GM23248 (cell line): ENCODE measurements around the gene ADIPOR2. TPM values are rescaled to one million over a fixed set of nuclear protein-coding genes. Genes with fewer than 3 reads are reported as not detected.

Experiments
- DNase-seq: peaks from one replicate; pipeline ENCODE4 v3.0.0-alpha.2; 2015
- H2AFZ ChIP-seq: fragments of 200-600 bp; sonication (generic); 2 replicates; pipeline ENCODE4 v1.6.1; 2016; ENCODE audit warnings: antibody characterized with exemption
- H3F3A ChIP-seq: fragments of 200-600 bp; sonication (generic); 2 replicates; pipeline ENCODE4 v1.6.1; 2016; ENCODE audit warnings: mild to moderate bottlenecking, antibody characterized with exemption, mixed run types; ENCODE audit not compliant: insufficient read depth
- H3K27ac ChIP-seq: fragments of 200-600 bp; sonication (generic); 2 replicates; pipeline ENCODE4 v1.5.1; 2016; ENCODE audit warnings: mild to moderate bottlenecking
- H3K27me3 ChIP-seq: fragments of 200-600 bp; sonication (generic); replicated peaks from 2 replicates; pipeline ENCODE4 v1.6.1; 2016; ENCODE audit warnings: mild to moderate bottlenecking; ENCODE audit not compliant: insufficient read depth
- H3K36me3 ChIP-seq: fragments of 200-600 bp; sonication (generic); 2 replicates; pipeline ENCODE4 v1.6.1; 2016; ENCODE audit warnings: low read depth, mild to moderate bottlenecking
- H3K4me1 ChIP-seq: fragments of 200-600 bp; sonication (generic); 2 replicates; pipeline ENCODE4 v1.6.1; 2016; ENCODE audit warnings: mild to moderate bottlenecking; ENCODE audit not compliant: insufficient read depth
- H3K4me2 ChIP-seq: fragments of 200-600 bp; sonication (generic); one replicate; pipeline ENCODE4 v1.6.1; 2016; ENCODE audit warnings: mild to moderate bottlenecking; ENCODE audit not compliant: unreplicated experiment
- H3K4me3 ChIP-seq: fragments of 200-600 bp; sonication (generic); 2 replicates; pipeline ENCODE4 v1.5.1; 2016; ENCODE audit warnings: mild to moderate bottlenecking
- H3K79me2 ChIP-seq: fragments of 200-600 bp; sonication (generic); 2 replicates; pipeline ENCODE4 v1.6.1; 2016; ENCODE audit warnings: mild to moderate bottlenecking; ENCODE audit not compliant: insufficient read depth
- H3K9ac ChIP-seq: fragments of 200-600 bp; sonication (generic); 2 replicates; pipeline ENCODE4 v1.6.1; 2016; ENCODE audit warnings: mild to moderate bottlenecking
- H3K9me2 ChIP-seq: fragments of 200-600 bp; sonication (generic); 2 replicates; pipeline ENCODE4 v1.6.1; 2016; ENCODE audit warnings: mixed run types, mild to moderate bottlenecking, moderate library complexity; ENCODE audit not compliant: insufficient read depth
- H3K9me3 ChIP-seq: fragments of 200-600 bp; sonication (generic); one replicate; pipeline ENCODE4 v1.6.1; 2017; ENCODE audit warnings: low read depth
- H4K20me1 ChIP-seq: fragments of 200-600 bp; sonication (generic); 2 replicates; pipeline ENCODE4 v1.6.0; 2016; ENCODE audit not compliant: insufficient read depth
- EZH2 ChIP-seq: fragments of 200-600 bp; sonication (generic); IDR thresholded peaks from 2 replicates; pipeline ENCODE4 v1.6.1; 2018; ENCODE audit warnings: antibody characterized with exemption, mild to moderate bottlenecking; ENCODE audit not compliant: insufficient read depth, poor library complexity, severe bottlenecking
- EZH2phosphoT487 ChIP-seq: fragments of 200-600 bp; sonication (generic); IDR thresholded peaks from 2 replicates; pipeline ENCODE4 v1.6.1; 2018; ENCODE audit warnings: antibody characterized with exemption, moderate library complexity, mild to moderate bottlenecking, low read depth; ENCODE audit not compliant: insufficient read depth
- WGBS, 2 experiments: methylation state at CpG; one replicate each; pipeline ENCODE4 v1.1.6; 2015 to 2017; ENCODE audit warnings: low lambda C conversion rate in 2 of 2, low coverage in 1 of 2; ENCODE audit errors: missing lambda C conversion rate in 2 of 2; 5-methylcytosine and 5-hydroxymethylcytosine counted together
- in situ Hi-C: fragments of 300-500 bp; cut with MboI; formaldehyde crosslinking; loops from 2 replicates; pipeline ENCODE4 v1.15.0; 2020
- polyA plus RNA-seq: library from polyadenylated mRNA; unstranded; fragments of >200 nt; fragmentation: Nextera tagmentation; extraction: Ambion mirVana; gene quantifications from 2 replicates; pipeline ENCODE4 v1.2.1, GENCODE V29; 2016
- total RNA-seq: library from RNA; depleted of rRNA; stranded (reverse); fragments of >200 nt; shearing (Covaris generic); gene quantifications from 2 replicates; pipeline ENCODE4 v1.2.3, GENCODE V29; 2014

Gene ADIPOR2
- total and polyA plus RNA-seq, 2 experiments from 2014 or later = 4.2 to 18.8 TPM

DNA sequence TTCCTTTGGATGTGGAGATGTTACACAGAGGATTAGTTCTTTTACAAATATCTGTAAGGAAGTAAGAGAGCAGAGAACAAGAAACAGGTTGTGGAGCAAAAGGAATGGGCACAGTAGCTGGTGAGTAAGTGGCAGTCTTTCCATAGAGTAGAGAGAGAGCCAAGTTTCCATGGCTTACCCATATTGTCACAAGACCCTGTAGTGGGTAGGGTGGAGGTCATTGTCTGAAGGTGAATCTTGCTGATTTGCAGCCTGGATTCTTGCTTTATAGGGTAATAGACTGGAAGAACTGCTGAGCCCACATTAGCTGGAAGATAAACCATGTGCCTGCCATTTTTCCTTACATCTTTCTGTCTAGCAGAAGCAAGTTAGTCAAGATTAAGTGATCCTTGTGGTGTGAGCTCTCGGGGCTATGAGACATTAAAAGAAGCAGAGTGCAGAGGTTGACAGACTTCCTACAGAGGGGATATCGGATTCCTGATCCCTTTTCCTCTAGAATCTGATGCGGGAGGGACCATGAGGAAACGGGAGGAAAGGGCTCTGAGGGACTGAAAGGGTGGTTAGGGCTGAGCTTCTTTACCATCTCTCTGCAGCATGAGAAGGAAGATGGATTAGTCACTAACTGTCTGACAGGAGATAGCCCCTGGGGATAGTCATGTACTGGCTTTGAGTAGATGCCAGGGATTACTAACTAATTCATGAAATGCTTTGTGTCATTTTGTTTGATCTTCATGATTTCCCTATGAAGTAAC, 85.5 kb downstream of the ADIPOR2 start:
- H3K9me3 ChIP-seq = no peaks in the 10 kb centered on the region
- no peaks in the 10 kb centered on the region for H4K20me1 ChIP-seq
- no peak overlapping the region; the same call in 1 of the 2 replicates for H3K9ac ChIP-seq
- peaks cover 5% of the 10 kb centered on the region; the same call in 1 of the 2 replicates for H3K79me2 ChIP-seq
- H2AFZ ChIP-seq = no peak overlapping the region
- TF ChIP-seq EZH2 = no peak
- TF ChIP-seq EZH2phosphoT487 = no peak
- peaks cover 43% of the 10 kb centered on the region for H3F3A ChIP-seq
- peaks cover 55% of the 10 kb centered on the region for H3K4me1 ChIP-seq
- H3K27me3 ChIP-seq = no peaks in the 10 kb centered on the region
- peak overlapping the region; percentile 39 for H3K27ac ChIP-seq
- WGBS, 2 experiments = 30 to 36% methylated on average over 4 of the region's 4 CpGs
- in situ Hi-C loops = loop anchor here (25.0 kb wide), 1 partner anchor 639 kb away; no protein-coding TSS in a partner anchor
- peak overlapping the region; percentile 42 for H3K4me3 ChIP-seq
- H3K4me2 ChIP-seq = peak overlapping the region; percentile 74
- no peaks in the 10 kb centered on the region for H3K36me3 ChIP-seq
- DNase-seq = peak; percentile 96
- H3K9me2 ChIP-seq = no peaks in the 10 kb centered on the region

DNA sequence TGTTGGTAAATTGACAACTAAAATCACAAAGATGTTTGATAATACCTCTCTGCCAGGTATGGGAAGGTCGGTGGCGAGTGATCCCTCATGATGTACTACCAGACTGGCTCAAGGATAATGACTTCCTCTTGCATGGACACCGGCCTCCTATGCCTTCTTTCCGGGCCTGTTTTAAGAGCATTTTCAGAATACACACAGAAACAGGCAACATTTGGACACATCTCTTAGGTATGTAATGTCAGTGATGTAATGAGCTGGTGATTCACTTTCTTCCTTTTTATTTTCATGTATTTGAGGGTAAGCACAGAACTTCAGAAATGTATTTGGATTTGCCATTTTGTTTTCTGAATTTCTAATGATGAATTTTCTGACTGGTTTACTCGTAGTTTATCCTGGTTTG, 86.9 kb downstream of the ADIPOR2 start:
- TF ChIP-seq EZH2phosphoT487 = no peak
- TF ChIP-seq EZH2 = no peak
- Histone ChIP-seq H4K20me1 (no peaks in the 10 kb centered on the region), H3K36me3 (no peaks in the 10 kb centered on the region), H3K4me3 (peak overlapping the region; percentile 41), H3K4me1 (peaks cover 55% of the 10 kb centered on the region), H3K79me2 (peaks cover 5% of the 10 kb centered on the region; the same call in 1 of the 2 replicates), H3K9me2 (no peaks in the 10 kb centered on the region), H3K27me3 (no peaks in the 10 kb centered on the region), H3F3A (peaks cover 43% of the 10 kb centered on the region), H3K27ac (peak overlapping the region; percentile 72), H3K9me3 (no peaks in the 10 kb centered on the region), H2AFZ (no peak overlapping the region), H3K9ac (peak overlapping the region; percentile 20; the same call in 1 of the 2 replicates), H3K4me2 (peak overlapping the region; percentile 74)
- peak; percentile 90 for DNase-seq
- in situ Hi-C loops = loop anchor here (25.0 kb wide), 1 partner anchor 640 kb away; no protein-coding TSS in a partner anchor
- 22% methylated on average over 5 of the region's 5 CpGs for WGBS, 2 experiments

DNA sequence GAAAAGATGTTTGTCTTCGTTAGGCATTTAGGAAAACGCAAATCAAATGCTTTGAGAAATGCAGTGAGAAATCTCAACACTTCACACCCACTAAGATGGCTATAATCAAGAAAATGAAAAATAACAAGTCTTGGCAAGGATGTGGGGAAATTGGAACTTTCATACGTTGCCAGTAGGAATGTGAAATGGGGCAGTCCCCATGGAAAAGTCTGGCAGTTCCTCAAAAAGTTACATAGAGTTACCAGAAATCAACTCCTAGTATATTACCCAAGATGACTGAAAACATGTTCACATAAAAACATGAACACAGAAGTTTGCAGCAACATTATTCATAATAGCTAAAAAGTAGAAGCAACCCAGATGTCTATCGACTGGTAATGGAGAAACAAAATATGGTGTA, 88.0 kb downstream of the ADIPOR2 start:
- Histone ChIP-seq H3K27ac (no peak overlapping the region), H3F3A (peaks cover 43% of the 10 kb centered on the region), H3K4me1 (peaks cover 52% of the 10 kb centered on the region), H3K36me3 (no peaks in the 10 kb centered on the region), H3K9me3 (no peaks in the 10 kb centered on the region), H3K4me2 (no peak overlapping the region), H3K9ac (no peak overlapping the region), H3K9me2 (no peaks in the 10 kb centered on the region), H3K79me2 (peaks cover 1% of the 10 kb centered on the region; the same call in 1 of the 2 replicates), H3K4me3 (no peak overlapping the region), H3K27me3 (no peaks in the 10 kb centered on the region), H2AFZ (no peak overlapping the region), H4K20me1 (no peaks in the 10 kb centered on the region)
- in situ Hi-C loops = loop anchor here (25.0 kb wide), 1 partner anchor 642 kb away; no protein-coding TSS in a partner anchor
- 38 to 40% methylated on average over 4 of the region's 4 CpGs for WGBS, 2 experiments
- DNase-seq = no peak
- no peak for TF ChIP-seq EZH2
- TF ChIP-seq EZH2phosphoT487 = no peak

DNA sequence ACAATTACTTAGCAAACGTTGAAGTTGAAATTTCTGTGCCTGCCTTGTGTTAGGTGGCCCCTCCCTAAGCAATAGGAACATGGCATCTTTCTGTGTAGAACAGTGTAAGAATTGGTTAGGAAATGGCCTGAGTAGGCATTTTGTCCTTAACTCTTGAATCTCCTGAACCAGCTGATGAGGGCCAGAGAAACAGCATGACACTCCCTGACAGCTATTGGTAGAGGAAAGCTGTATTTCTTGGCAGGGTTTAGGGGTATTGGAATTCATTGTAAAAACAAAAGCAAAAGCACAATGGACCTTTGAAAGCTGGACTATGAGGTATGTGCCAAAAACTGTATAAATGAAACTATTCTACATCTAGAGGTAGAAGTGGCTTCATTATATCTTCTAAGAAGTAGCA, 88.9 kb downstream of the ADIPOR2 start:
- H3K27ac ChIP-seq = no peak overlapping the region
- H3K9me3 ChIP-seq = no peaks in the 10 kb centered on the region
- no peaks in the 10 kb centered on the region; the same call in 1 of the 2 replicates for H3K79me2 ChIP-seq
- no peaks in the 10 kb centered on the region for H4K20me1 ChIP-seq
- no peak overlapping the region for H3K4me3 ChIP-seq
- 57 to 72% methylated on average over 1 of the region's 1 CpG for WGBS, 2 experiments
- no peak overlapping the region for H3K4me2 ChIP-seq
- no peaks in the 10 kb centered on the region for H3K27me3 ChIP-seq
- H3K9me2 ChIP-seq = no peaks in the 10 kb centered on the region
- peaks cover 43% of the 10 kb centered on the region for H3F3A ChIP-seq
- H3K9ac ChIP-seq = no peak overlapping the region
- peak; percentile 45 for DNase-seq
- H2AFZ ChIP-seq = no peak overlapping the region
- no peaks in the 10 kb centered on the region for H3K36me3 ChIP-seq
- in situ Hi-C loops = loop anchor here (25.0 kb wide), 1 partner anchor 642 kb away; no protein-coding TSS in a partner anchor
- peaks cover 45% of the 10 kb centered on the region for H3K4me1 ChIP-seq
- TF ChIP-seq EZH2phosphoT487 (no peak), EZH2 (no peak)
